H1 (cell line): ENCODE results near the gene CNR2. TPM values are rescaled to one million over a fixed set of nuclear protein-coding genes. Genes with fewer than 3 reads are reported as not detected.

Source experiments
- CEBPB ChIP-seq: IDR thresholded peaks from 2 replicates; pipeline ENCODE4 v1.6.1; 2012; ENCODE audit warnings: low read depth, low read length
- EGR1 ChIP-seq: IDR thresholded peaks from 2 replicates; pipeline ENCODE4 v1.6.1; 2011; ENCODE audit warnings: low read depth, low read length, borderline replicate concordance
- EP300 ChIP-seq, 2 experiments: IDR thresholded peaks; 1 replicate in 1 of 2; 2 replicates in 1 of 2; pipeline ENCODE4 v1.6.1; 2011 to 2012; ENCODE audit warnings: low read depth in 2 of 2, low read length in 2 of 2, mild to moderate bottlenecking in 2 of 2, borderline replicate concordance in 1 of 2, inconsistent platforms in 1 of 2, moderate library complexity in 1 of 2
- POLR2AphosphoS5 ChIP-seq: IDR thresholded peaks from 2 replicates; pipeline ENCODE4 v1.6.1; 2011; ENCODE audit warnings: low read depth, low read length
- RBBP5 ChIP-seq: IDR thresholded peaks from 2 replicates; pipeline ENCODE4 v1.7.1; 2012; ENCODE audit warnings: low read depth, mild to moderate bottlenecking, inconsistent platforms, low read length, moderate library complexity, borderline replicate concordance
- SUZ12 ChIP-seq: fragments of 200-600 bp; sonication (generic); IDR thresholded peaks from 2 replicates; pipeline ENCODE4 v1.6.1; 2012; ENCODE audit warnings: mild to moderate bottlenecking, inconsistent platforms, low read length, moderate library complexity, mixed read lengths
- ZNF274 ChIP-seq: IDR thresholded peaks from 2 replicates; pipeline ENCODE4 v1.7.0; 2012; ENCODE audit warnings: low read length, borderline replicate concordance; ENCODE audit errors: extremely low read depth
- polyA plus RNA-seq, 7 experiments: library from polyadenylated mRNA; depleted of rRNA in 3 of 7; stranded (reverse) in 5 of 7; unstranded in 2 of 7; fragments of >200 nt in 5 of 7; fragments of 200-250 nt in 2 of 7; gene quantifications; 1 replicate in 5 of 7; 2 replicates in 1 of 7; 4 replicates in 1 of 7; pipeline versions ENCODE4 v1.2.1 to v1.2.3, GENCODE V29; 2011 to 2013; ENCODE audit warnings: missing spikeins in 2 of 7, mixed read lengths in 2 of 7
- total RNA-seq: library from RNA; stranded (reverse); fragmentation: NEBNext Ultra II Directional; extraction: Animal tissue kit (Norgen Biotek cat#: 25700); gene quantifications from 2 replicates; pipeline ENCODE4 v1.2.1, GENCODE V29; 2021
- TF ChIP-seq, protein P1 (sequence below): fragments of 300-600 bp; sonication (generic); IDR thresholded peaks from 2 replicates; pipeline ENCODE4 v1.7.1; 2012; ENCODE audit warnings: low read length, moderate library complexity, mild to moderate bottlenecking, inconsistent platforms; ENCODE audit not compliant: insufficient replicate concordance
- TF ChIP-seq, protein P2 (sequence below): IDR thresholded peaks from 2 replicates; pipeline ENCODE4 v1.6.1; 2011; ENCODE audit warnings: low read length, improper control_type of control experiment

CNR2 gene
- total and polyA plus RNA-seq, 2 of the 8 experiments (the other 6 are each of a cell fraction or from before 2014, with no cell fraction given), result not detected

DNA sequence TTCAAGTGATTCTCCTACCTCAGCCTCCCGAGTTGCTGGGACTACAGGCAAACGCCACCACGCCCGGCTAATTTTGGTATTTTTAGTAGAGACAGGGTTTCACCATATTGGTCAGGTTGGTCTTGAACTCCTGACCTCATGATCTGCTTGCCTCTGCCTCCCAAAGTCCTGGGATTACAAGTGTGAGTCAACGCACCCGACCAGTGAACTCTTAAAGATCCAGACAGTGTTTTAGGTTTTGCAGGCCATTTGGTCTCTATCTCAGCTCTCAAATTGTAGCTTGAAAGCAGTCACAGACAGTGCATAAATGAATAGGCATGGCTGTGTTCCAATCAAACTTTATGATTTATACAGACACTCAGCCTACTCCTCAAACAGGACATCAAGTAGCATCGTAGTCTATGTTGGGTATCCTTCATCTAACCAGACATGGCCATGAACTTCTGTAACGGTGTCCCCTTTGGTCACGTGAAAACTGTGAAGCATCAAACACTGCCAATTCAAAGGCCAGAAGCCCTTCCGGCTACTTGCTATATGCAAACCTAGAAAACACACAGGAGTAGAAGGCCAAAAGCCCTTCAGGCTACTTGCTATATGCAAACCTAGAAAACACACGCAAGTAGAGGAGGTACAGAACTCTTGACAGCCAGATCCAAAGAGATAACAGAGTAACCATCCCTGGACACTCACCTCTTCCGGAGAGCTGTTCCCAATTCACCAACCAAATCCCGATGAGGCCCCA is 48.2 kb downstream of the CNR2 start (continued):
- TF ChIP-seq, protein P1, sequence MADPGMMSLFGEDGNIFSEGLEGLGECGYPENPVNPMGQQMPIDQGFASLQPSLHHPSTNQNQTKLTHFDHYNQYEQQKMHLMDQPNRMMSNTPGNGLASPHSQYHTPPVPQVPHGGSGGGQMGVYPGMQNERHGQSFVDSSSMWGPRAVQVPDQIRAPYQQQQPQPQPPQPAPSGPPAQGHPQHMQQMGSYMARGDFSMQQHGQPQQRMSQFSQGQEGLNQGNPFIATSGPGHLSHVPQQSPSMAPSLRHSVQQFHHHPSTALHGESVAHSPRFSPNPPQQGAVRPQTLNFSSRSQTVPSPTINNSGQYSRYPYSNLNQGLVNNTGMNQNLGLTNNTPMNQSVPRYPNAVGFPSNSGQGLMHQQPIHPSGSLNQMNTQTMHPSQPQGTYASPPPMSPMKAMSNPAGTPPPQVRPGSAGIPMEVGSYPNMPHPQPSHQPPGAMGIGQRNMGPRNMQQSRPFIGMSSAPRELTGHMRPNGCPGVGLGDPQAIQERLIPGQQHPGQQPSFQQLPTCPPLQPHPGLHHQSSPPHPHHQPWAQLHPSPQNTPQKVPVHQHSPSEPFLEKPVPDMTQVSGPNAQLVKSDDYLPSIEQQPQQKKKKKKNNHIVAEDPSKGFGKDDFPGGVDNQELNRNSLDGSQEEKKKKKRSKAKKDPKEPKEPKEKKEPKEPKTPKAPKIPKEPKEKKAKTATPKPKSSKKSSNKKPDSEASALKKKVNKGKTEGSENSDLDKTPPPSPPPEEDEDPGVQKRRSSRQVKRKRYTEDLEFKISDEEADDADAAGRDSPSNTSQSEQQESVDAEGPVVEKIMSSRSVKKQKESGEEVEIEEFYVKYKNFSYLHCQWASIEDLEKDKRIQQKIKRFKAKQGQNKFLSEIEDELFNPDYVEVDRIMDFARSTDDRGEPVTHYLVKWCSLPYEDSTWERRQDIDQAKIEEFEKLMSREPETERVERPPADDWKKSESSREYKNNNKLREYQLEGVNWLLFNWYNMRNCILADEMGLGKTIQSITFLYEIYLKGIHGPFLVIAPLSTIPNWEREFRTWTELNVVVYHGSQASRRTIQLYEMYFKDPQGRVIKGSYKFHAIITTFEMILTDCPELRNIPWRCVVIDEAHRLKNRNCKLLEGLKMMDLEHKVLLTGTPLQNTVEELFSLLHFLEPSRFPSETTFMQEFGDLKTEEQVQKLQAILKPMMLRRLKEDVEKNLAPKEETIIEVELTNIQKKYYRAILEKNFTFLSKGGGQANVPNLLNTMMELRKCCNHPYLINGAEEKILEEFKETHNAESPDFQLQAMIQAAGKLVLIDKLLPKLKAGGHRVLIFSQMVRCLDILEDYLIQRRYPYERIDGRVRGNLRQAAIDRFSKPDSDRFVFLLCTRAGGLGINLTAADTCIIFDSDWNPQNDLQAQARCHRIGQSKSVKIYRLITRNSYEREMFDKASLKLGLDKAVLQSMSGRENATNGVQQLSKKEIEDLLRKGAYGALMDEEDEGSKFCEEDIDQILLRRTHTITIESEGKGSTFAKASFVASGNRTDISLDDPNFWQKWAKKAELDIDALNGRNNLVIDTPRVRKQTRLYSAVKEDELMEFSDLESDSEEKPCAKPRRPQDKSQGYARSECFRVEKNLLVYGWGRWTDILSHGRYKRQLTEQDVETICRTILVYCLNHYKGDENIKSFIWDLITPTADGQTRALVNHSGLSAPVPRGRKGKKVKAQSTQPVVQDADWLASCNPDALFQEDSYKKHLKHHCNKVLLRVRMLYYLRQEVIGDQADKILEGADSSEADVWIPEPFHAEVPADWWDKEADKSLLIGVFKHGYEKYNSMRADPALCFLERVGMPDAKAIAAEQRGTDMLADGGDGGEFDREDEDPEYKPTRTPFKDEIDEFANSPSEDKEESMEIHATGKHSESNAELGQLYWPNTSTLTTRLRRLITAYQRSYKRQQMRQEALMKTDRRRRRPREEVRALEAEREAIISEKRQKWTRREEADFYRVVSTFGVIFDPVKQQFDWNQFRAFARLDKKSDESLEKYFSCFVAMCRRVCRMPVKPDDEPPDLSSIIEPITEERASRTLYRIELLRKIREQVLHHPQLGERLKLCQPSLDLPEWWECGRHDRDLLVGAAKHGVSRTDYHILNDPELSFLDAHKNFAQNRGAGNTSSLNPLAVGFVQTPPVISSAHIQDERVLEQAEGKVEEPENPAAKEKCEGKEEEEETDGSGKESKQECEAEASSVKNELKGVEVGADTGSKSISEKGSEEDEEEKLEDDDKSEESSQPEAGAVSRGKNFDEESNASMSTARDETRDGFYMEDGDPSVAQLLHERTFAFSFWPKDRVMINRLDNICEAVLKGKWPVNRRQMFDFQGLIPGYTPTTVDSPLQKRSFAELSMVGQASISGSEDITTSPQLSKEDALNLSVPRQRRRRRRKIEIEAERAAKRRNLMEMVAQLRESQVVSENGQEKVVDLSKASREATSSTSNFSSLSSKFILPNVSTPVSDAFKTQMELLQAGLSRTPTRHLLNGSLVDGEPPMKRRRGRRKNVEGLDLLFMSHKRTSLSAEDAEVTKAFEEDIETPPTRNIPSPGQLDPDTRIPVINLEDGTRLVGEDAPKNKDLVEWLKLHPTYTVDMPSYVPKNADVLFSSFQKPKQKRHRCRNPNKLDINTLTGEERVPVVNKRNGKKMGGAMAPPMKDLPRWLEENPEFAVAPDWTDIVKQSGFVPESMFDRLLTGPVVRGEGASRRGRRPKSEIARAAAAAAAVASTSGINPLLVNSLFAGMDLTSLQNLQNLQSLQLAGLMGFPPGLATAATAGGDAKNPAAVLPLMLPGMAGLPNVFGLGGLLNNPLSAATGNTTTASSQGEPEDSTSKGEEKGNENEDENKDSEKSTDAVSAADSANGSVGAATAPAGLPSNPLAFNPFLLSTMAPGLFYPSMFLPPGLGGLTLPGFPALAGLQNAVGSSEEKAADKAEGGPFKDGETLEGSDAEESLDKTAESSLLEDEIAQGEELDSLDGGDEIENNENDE, result no peak
- no peak for TF ChIP-seq ZNF274
- TF ChIP-seq, protein P2, sequence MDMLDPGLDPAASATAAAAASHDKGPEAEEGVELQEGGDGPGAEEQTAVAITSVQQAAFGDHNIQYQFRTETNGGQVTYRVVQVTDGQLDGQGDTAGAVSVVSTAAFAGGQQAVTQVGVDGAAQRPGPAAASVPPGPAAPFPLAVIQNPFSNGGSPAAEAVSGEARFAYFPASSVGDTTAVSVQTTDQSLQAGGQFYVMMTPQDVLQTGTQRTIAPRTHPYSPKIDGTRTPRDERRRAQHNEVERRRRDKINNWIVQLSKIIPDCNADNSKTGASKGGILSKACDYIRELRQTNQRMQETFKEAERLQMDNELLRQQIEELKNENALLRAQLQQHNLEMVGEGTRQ, result no peak
- TF ChIP-seq SUZ12, result no peak
- no peak for TF ChIP-seq EGR1
- TF ChIP-seq RBBP5, result no peak
- no peak for TF ChIP-seq POLR2AphosphoS5
- no peak for TF ChIP-seq EP300 (IDR thresholded peaks at IDR 0.05; ENCODE audit: borderline replicate concordance in 1 of 2, low read depth in 2 of 2, low read length in 2 of 2)
- TF ChIP-seq CEBPB, result no peak
